DND-41 (cell line): ENCODE results near the gene DUSP10.

ENCODE experiments used
- ATAC-seq: fragments of 200-7000 bp; cut with Tn5 transposase; 3 replicates; pipeline ENCODE4 v1.9.1; 2021; ENCODE audit warnings: low read depth; ENCODE audit not compliant: insufficient read depth
- DNase-seq: peaks from one replicate; pipeline ENCODE4 v3.0.0-alpha.2; 2020
- H2AFZ ChIP-seq: 2 replicates; pipeline ENCODE4 v1.6.0; 2012; ENCODE audit warnings: low read depth, low read length
- H3K27ac ChIP-seq: 2 replicates; pipeline ENCODE4 v1.5.1; 2012; ENCODE audit warnings: low read length, inconsistent platforms
- H3K27me3 ChIP-seq: fragments of 200-600 bp; sonication (generic); 2 replicates; pipeline ENCODE4 v1.6.0; 2012; ENCODE audit warnings: low read length, mild to moderate bottlenecking, inconsistent platforms; ENCODE audit not compliant: insufficient read depth, poor library complexity
- H3K36me3 ChIP-seq: 2 replicates; pipeline ENCODE4 v1.5.1; 2012; ENCODE audit warnings: low read length, inconsistent platforms; ENCODE audit not compliant: insufficient read depth
- H3K4me1 ChIP-seq: 2 replicates; pipeline ENCODE4 v1.5.1; 2012; ENCODE audit warnings: mild to moderate bottlenecking, low read length; ENCODE audit not compliant: insufficient read depth
- H3K4me2 ChIP-seq: 2 replicates; pipeline ENCODE4 v1.6.0; 2012; ENCODE audit warnings: mild to moderate bottlenecking, moderate library complexity, low read length, inconsistent platforms; ENCODE audit not compliant: insufficient read depth
- H3K4me3 ChIP-seq, 2 experiments: fragments of 200-600 bp in 1 of 2; shearing (Covaris generic) in 1 of 2; 2 replicates each; pipeline ENCODE4 v1.5.1; 2012 to 2016; ENCODE audit warnings: inconsistent platforms in 2 of 2, low read length in 2 of 2, mild to moderate bottlenecking in 2 of 2, low read depth in 1 of 2, moderate library complexity in 1 of 2
- H3K79me2 ChIP-seq: 2 replicates; pipeline ENCODE4 v1.6.0; 2012; ENCODE audit warnings: low read length, inconsistent platforms; ENCODE audit not compliant: insufficient read depth
- H3K9ac ChIP-seq: 2 replicates; pipeline ENCODE4 v1.6.0; 2012; ENCODE audit warnings: low read depth, mild to moderate bottlenecking, inconsistent platforms, low read length, moderate library complexity
- H3K9me3 ChIP-seq: 2 replicates; pipeline ENCODE4 v1.5.1; 2012; ENCODE audit warnings: low read length, moderate library complexity, mild to moderate bottlenecking, inconsistent platforms; ENCODE audit not compliant: insufficient read depth, severe bottlenecking
- H4K20me1 ChIP-seq: 2 replicates; pipeline ENCODE4 v1.6.0; 2012; ENCODE audit warnings: low read length; ENCODE audit not compliant: insufficient read depth
- CTCF ChIP-seq: IDR thresholded peaks from 2 replicates; pipeline ENCODE4 v1.5.1; 2012; ENCODE audit warnings: borderline replicate concordance, low read length, moderate library complexity, mild to moderate bottlenecking; ENCODE audit not compliant: poor library complexity, severe bottlenecking; ENCODE audit errors: extremely low read depth
- EZH2 ChIP-seq: IDR thresholded peaks from 3 replicates; pipeline ENCODE4 v1.6.1; 2012; ENCODE audit warnings: borderline replicate concordance, low read depth, mild to moderate bottlenecking, moderate library complexity, low read length, inconsistent platforms; ENCODE audit not compliant: severe bottlenecking

The DUSP10 gene

GRCh38 chr1:221735999-221736398 is 5.9 kb downstream of the DUSP10 start:
- no peaks in the 10 kb centered on the region for H3K9me3 ChIP-seq
- H4K20me1 ChIP-seq, result peaks cover 4% of the 10 kb centered on the region; the same call in 1 of the 2 replicates
- H3K4me1 ChIP-seq, result peaks cover 43% of the 10 kb centered on the region
- H3K4me3 ChIP-seq, result no peak overlapping the region
- H3K9ac ChIP-seq, result no peak overlapping the region
- H3K79me2 ChIP-seq, result peaks cover 12% of the 10 kb centered on the region
- H3K36me3 ChIP-seq, result peaks cover 4% of the 10 kb centered on the region; the same call in 1 of the 2 replicates
- H3K27ac ChIP-seq, result no peak overlapping the region
- DNase-seq, result no peak
- TF ChIP-seq EZH2 (no peak), CTCF (no peak)
- no peak overlapping the region for H2AFZ ChIP-seq
- no peaks in the 10 kb centered on the region for H3K27me3 ChIP-seq
- H3K4me2 ChIP-seq, result no peak overlapping the region
- no peak for ATAC-seq

GRCh38 chr1:221734187-221734586 is 7.7 kb downstream of the DUSP10 start:
- Histone ChIP-seq H3K4me2 (no peak overlapping the region), H3K79me2 (no peaks in the 10 kb centered on the region; the same call in 1 of the 2 replicates), H3K27me3 (no peaks in the 10 kb centered on the region), H3K9ac (no peak overlapping the region), H3K27ac (no peak overlapping the region), H4K20me1 (no peaks in the 10 kb centered on the region), H3K4me3 (no peak overlapping the region), H3K4me1 (peaks cover 25% of the 10 kb centered on the region), H3K9me3 (no peaks in the 10 kb centered on the region), H2AFZ (no peak overlapping the region), H3K36me3 (peaks cover 4% of the 10 kb centered on the region; the same call in 1 of the 2 replicates)
- TF ChIP-seq EZH2, result no peak
- TF ChIP-seq CTCF, result no peak
- ATAC-seq, result no peak
- DNase-seq, result no peak

GRCh38 chr1:221732052-221732451 is 9.8 kb downstream of the DUSP10 start:
- DNase-seq (no peak), ATAC-seq (no peak; the same call in 2 of the 3 replicates)
- TF ChIP-seq CTCF, result no peak
- TF ChIP-seq EZH2, result no peak
- no peak overlapping the region for H3K4me3 ChIP-seq
- no peak overlapping the region for H3K4me2 ChIP-seq
- H4K20me1 ChIP-seq, result no peaks in the 10 kb centered on the region
- no peak overlapping the region for H2AFZ ChIP-seq
- H3K27ac ChIP-seq, result no peak overlapping the region
- H3K4me1 ChIP-seq, result peaks cover 25% of the 10 kb centered on the region
- H3K36me3 ChIP-seq, result no peaks in the 10 kb centered on the region
- no peaks in the 10 kb centered on the region for H3K79me2 ChIP-seq
- H3K27me3 ChIP-seq, result no peaks in the 10 kb centered on the region
- H3K9ac ChIP-seq, result no peak overlapping the region
- H3K9me3 ChIP-seq, result no peaks in the 10 kb centered on the region
